ENCODE results near the gene HHIPL2. TPM values are rescaled to one million over a fixed set of nuclear protein-coding genes. Genes with fewer than 3 reads are reported as not detected.

Gene HHIPL2
- total and polyA plus RNA-seq, 10 of the 15 experiments (the other 5 are each of a cell fraction or from before 2014, with no cell fraction given): 0.06 to 0.29 (median 0.09) TPM; not detected in 3

- no peak overlapping the region for H2AFZ ChIP-seq (ENCODE audit: control insufficient read depth, low read depth, low read length)
- H3K4me3 ChIP-seq: no peak overlapping the region
- no peaks in the 10 kb centered on the region for H3K79me2 ChIP-seq (ENCODE audit: control insufficient read depth, insufficient read depth, low read length)
- H3K27me3 ChIP-seq (replicated peaks in 1 of 2; ENCODE audit: control insufficient read depth in 2 of 2, insufficient read depth in 2 of 2, low read length in 1 of 2): no peaks in the 10 kb centered on the region
- POLR2A ChIA-PET: no interaction called here
- FAIRE-seq (no peak), DNase-seq (ENCODE audit: low read depth, low spot score) (no peak), ATAC-seq (no peak)
- no peaks in the 10 kb centered on the region; the same call in 2 of the 3 replicates for H3K9me3 ChIP-seq (replicated peaks; ENCODE audit: control insufficient read depth, insufficient read depth, low read length)
- no TSS peak for BruUV-seq (replicated peaks)
- H4K20me1 ChIP-seq (ENCODE audit: control insufficient read depth, insufficient read depth): no peaks in the 10 kb centered on the region
- peaks cover 0 to 19% of the 10 kb centered on the region in 2 experiments; a peak in 1 of 4 replicates for H3K36me3 ChIP-seq (ENCODE audit: control insufficient read depth in 2 of 2, insufficient read depth in 2 of 2, low read length in 1 of 2)
- intact Hi-C loops (cut with micrococcal nuclease; ENCODE audit: unreplicated experiment): no loop called here
- WGBS (ENCODE audit: insufficient coverage, insufficient replicate concordance, low lambda C conversion rate, missing lambda C conversion rate): 97% methylated on average over 1 of the region's 1 CpG
- CTCF ChIA-PET: interaction anchor here (1.2 to 1.5 kb wide), 2 partner anchors 11 to 63 kb away, joined by 3 to 4 read pairs; no protein-coding TSS in a partner anchor
- SMC1A ChIA-PET (ENCODE audit: uncharacterized antibody, unreplicated experiment): interaction anchor here (2.9 kb wide), 1 partner anchor 11 kb away, joined by 12 read pairs; no protein-coding TSS in a partner anchor
- in situ Hi-C loops (cut with MboI): no loop called here
- no peaks in the 10 kb centered on the region for H3K4me1 ChIP-seq (ENCODE audit: control insufficient read depth, insufficient read depth, low read length)
- RAD21 ChIA-PET (ENCODE audit: unreplicated experiment): no interaction called here
- no peak overlapping the region for H3K27ac ChIP-seq (ENCODE audit: control insufficient read depth, insufficient read depth)
- no peak overlapping the region for H3K9ac ChIP-seq (ENCODE audit: control insufficient read depth, insufficient read depth, low read length)
- H3K4me2 ChIP-seq (ENCODE audit: control insufficient read depth, insufficient read depth): no peak overlapping the region
- TF ChIP-seq MTA2 (IDR thresholded peaks at IDR 0.05; ENCODE audit: low read depth): no peak
- no peak for TF ChIP-seq IKZF2 (IDR thresholded peaks at IDR 0.05)
- TF ChIP-seq RFX5 (IDR thresholded peaks at IDR 0.05; ENCODE audit: low read depth, low read length): no peak
- no peak for TF ChIP-seq CEBPB (IDR thresholded peaks at IDR 0.05; ENCODE audit: borderline replicate concordance in 1 of 2, low read depth in 2 of 2, low read length in 2 of 2)
- no peak for TF ChIP-seq SIX5 (IDR thresholded peaks at IDR 0.05; ENCODE audit: low read depth, low read length, severe bottlenecking)
- TF ChIP-seq TCF12 (IDR thresholded peaks at IDR 0.05; ENCODE audit: low read depth, low read length): no peak
- no peak for TF ChIP-seq RCOR1 (conservative IDR thresholded peaks at IDR 0.05; ENCODE audit: low read depth, low read length)
- TF ChIP-seq SUPT20H (IDR thresholded peaks at IDR 0.05; ENCODE audit: borderline replicate concordance, control insufficient read depth, low read depth, low read length): no peak
- no peak for TF ChIP-seq RELA (IDR thresholded peaks at IDR 0.05; ENCODE audit: borderline replicate concordance, partially characterized antibody)
- TF ChIP-seq MLLT1 (IDR thresholded peaks at IDR 0.05): no peak
- no peak for TF ChIP-seq ELK1 (IDR thresholded peaks at IDR 0.05; ENCODE audit: low read depth, low read length)
- no peak for TF ChIP-seq ZNF274 (IDR thresholded peaks at IDR 0.05; ENCODE audit: insufficient read depth, insufficient read length)
- no peak for TF ChIP-seq SMC3 (IDR thresholded peaks at IDR 0.05; ENCODE audit: borderline replicate concordance, low read length)
- TF ChIP-seq BHLHE40 (IDR thresholded peaks at IDR 0.05; ENCODE audit: borderline replicate concordance in 1 of 2, low read depth in 2 of 2, low read length in 1 of 2): no peak
- TF ChIP-seq ZNF592 (IDR thresholded peaks at IDR 0.05): no peak
Observed at GRCh38 chr1:222570837-222571236, 22.9 kb upstream of the HHIPL2 start.

Measured in GM12878 (cell line).